8988T (cell line): Measurements from ENCODE around the gene KTN1.

Experiments
- DNase-seq: peaks from one replicate; pipeline ENCODE4 v3.0.0; 2011

The KTN1 gene

GRCh38 chr14:55684956-55685584 is 105.1 kb downstream of the KTN1 start:
- DNase-seq, result no peak

DNA sequence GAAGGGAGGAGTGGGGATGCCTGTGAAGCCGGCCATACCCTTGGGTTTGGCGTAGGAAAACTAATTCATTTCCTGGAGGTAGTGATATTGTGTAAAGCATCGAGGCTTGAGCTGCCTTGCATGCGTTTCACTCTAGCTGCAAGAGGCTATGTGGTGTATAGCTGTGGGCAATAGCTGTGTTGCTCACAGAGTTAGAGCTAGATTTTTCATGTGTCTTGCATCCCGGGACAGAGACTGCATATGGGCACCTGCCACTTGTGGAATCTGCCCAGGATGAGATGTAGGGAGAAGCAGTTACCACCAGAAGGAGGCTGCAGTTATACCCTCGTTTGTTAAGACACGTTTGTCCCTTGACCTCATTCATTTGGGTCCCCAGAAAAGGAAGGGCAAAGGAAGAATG is 106.7 kb downstream of the KTN1 start:
- DNase-seq, result no peak

- no peak for DNase-seq
Measured at GRCh38 chr14:55688566-55688965, 108.6 kb downstream of the KTN1 start.

DNA sequence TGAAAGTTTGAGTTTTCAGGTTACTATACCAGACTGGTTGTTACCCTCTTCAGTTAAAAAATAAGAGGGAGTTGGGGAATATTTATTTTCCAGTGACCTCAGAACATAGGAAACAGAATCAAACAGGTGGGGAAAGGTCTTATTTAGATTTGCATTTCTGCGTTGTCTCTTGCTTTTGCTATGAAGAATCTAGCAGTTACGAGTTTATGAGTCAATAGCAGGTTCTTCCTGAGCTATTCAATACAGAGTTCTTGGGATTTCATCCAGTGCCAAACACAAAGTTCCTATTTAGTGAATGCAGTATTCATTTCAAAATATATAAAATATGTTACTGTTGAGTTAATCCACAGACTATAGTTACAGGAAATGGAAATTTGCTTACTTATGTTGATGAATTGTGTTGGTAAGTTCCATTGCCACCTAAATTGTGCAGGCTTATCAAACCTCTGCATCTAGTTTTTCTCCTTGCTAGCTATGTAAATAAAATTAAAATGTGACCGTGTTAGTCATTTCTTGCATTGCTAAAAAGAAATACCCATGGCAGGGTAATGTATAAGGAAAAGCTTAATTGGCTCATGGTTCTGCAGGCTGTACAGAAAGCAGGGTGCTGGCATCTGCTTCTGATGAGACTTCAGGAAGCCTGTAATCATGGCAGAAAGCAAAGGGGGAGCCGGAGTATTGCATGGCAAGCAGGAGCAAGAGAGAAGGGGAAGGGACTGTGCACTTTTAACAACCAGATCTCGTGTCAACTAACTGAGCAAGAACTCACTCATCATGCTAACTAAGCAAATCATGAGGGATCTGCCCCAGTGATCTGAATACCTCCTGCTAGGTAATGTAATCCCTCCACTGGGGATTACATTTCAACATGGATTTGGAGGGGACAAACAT is 110.2 kb downstream of the KTN1 start:
- no peak for DNase-seq

DNA sequence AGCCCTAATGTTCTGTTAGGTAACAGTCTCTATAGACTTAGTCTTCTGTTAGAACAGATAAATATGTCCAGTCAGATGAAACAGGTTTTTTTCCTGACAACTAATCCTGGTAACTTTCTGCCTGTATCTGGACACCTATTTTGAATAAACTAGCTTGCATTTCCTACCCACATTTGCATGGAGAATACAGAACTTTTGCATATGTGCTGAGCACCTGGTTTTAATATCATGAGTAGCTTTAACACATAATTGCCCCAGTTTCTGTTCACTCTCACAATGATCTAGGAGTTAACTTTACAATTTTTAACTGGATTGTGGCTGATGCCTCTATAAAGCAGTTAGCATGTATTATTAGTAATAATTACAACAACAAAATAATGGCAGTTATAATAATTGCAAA is 111.7 kb downstream of the KTN1 start:
- no peak for DNase-seq

DNA sequence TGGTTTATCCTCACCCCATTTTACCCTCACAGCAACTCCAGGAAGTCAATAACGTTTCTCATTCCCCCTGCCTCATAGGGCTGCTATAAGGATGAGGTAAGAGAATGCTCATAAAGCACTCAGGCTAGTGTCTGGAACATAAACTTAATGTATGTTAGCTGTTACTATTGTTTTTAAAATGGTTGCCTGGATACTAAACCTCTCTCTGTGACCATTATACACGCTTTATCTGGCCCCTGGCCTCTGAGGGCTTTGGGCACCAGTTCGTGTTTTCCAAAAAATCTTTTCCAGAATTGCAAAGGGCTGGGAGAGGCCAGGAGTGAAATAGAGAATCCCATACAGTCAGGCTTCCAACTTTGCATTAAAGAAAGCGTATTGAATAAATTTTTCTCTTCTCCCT is 113.9 kb downstream of the KTN1 start:
- no peak for DNase-seq

- no peak for DNase-seq
Measured at GRCh38 chr14:55697414-55697861, 117.4 kb downstream of the KTN1 start.

- no peak for DNase-seq
Measured at GRCh38 chr14:55698051-55698450, 118.0 kb downstream of the KTN1 start.

GRCh38 chr14:55699131-55700057 is 119.4 kb downstream of the KTN1 start:
- DNase-seq, result no peak

DNA sequence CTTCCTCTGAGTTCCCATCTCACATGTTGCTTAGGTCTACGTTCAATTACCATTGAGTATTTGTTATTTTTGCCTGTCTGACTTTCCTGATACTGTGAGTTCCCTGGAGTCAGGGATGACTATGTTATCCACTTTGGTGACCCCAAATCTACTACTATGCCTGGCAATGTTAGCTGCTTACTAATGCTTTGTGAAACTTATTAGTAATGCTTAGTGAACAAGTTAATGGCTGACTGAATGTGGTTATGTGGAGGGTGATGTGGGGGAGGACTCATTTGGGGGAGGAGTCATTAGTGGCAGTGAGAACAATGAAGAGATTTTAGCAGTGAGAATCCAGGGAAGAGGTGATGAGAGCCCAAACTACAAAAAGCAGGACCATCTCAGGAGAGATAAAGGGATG is 121.6 kb downstream of the KTN1 start:
- no peak for DNase-seq

DNA sequence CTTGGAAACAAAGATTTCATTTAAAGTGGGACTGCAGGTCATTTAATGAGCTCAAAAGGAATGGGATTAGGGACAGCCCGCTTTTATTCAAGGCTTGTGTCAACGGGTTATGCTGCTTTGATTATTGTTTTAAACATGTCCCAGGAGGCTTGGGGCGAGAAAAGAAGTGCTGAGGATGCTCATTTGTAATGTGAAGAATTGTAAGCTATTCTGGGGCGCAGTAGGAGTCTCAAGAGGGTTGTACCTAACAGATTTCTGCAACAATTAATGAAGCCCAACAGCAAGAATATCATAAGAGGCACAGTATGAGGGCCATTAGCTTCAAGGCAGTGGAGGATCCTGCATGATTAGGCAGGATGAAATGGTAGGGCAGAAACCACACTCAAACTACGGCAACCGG is 122.5 kb downstream of the KTN1 start:
- DNase-seq, result no peak

GRCh38 chr14:55704654-55705053 is 124.6 kb downstream of the KTN1 start:
- no peak for DNase-seq

GRCh38 chr14:55705651-55706364 is 125.8 kb downstream of the KTN1 start:
- DNase-seq, result no peak

- DNase-seq, result no peak
Measured at GRCh38 chr14:55706365-55706684, 126.3 kb downstream of the KTN1 start.

DNA sequence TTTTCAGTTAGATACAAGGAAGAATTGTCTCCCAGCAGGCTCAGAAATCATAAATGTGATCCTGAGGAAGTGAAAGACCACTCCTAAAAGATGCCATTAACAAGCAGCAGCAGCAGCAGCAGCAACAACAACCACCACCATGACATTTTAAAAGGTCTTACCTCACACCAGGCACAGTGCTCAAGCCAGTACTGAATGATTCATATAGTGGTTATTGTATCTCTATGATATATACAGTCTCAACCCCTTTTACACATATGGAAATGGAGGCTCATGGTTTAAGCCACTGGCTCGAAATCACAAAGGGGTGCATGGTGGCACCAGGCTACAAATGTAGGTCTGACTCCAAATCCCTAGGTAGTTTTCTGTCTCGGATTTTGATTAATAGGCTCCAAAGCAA is 126.9 kb downstream of the KTN1 start:
- no peak for DNase-seq

DNA sequence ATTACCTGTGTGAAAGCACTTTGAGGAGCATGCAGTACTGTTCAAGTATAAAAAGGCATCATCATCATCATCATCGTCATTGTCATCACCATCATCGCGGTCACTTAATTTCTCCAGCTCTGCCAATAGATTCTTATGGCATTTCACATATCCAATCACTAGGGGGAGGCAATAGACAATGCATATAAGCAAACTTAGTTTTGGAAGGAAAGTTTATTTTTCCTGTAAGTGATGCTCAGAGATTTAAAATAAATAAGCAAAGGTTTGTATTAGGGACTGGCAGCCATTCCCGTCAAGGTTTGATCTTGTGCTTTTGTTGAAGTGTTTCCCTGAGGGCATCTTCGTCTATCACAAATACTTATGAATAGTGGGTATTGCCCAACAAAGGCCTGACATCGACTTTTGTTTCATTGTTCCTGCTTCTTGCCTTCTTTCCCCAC is 127.4 kb downstream of the KTN1 start:
- DNase-seq, result no peak

- DNase-seq, result no peak
Measured at GRCh38 chr14:55710506-55711041, 130.6 kb downstream of the KTN1 start.

DNA sequence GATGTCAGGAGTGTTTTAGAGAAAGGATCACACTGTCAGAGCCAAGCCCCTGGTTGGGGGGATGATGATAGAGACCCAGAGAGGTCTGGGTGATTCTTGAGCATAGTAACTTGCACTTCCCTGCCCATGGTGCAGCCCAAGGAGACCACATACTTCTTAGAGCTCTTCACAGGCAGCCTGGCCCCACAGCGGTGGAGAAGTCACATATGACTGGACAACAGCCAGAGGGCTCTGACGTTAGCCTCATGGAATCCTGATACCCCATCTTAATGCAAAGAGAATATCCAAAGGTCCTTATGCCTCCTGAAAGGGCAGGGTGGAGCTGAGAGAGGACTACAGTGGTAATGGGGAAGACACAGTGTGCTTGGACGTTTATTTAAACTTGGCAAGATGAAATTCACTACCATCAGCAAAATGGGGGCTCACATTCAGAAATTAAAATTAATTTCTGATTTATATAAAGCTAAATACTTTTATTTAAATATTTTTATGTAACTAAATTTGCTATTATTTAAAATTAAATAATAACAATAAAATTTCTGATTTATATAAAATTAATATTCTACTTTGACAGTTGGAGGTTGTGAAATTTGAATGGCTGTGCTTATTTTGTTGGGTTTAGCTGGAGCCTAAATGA is 131.3 kb downstream of the KTN1 start:
- DNase-seq, result no peak

DNA sequence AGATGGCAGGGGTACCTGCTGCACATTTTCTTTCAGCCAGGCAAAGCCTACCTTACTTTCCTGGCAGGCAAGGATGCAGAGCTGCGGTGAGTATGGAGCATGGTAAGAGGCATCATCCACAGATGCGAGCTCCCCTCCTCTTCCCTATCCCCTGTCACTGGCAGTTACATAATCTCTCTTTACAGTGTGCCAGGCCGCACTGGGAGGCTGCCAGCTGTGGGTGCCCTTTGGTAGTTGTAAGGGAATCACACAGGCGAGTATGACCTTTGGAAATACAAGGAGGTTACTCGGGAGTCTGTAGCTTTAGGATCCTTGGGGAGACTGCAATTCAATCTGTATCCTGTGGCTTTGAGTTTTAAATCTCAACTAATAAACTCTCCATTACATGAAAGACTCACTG is 132.5 kb downstream of the KTN1 start:
- no peak for DNase-seq

- DNase-seq, result no peak
Measured at GRCh38 chr14:55713486-55713885, 133.5 kb downstream of the KTN1 start.

GRCh38 chr14:55715889-55716288 is 135.9 kb downstream of the KTN1 start:
- DNase-seq, result no peak

- no peak for DNase-seq
Measured at GRCh38 chr14:55717621-55718020, 137.6 kb downstream of the KTN1 start.
